Measurements from ENCODE around the gene MYNN. TPM values are rescaled to one million over a fixed set of nuclear protein-coding genes. Genes with fewer than 3 reads are reported as not detected.
"Not testable (repeated sequence)": the region's sequence is repeated elsewhere in the genome, so short reads cannot be mapped to it uniquely, and the experiment has no call there.

Gene MYNN
- total RNA-seq (11.7 and 12.7 TPM in 2 replicates), polyA plus RNA-seq (5.5 and 7.1 TPM in 2 replicates), polyA minus RNA-seq (11.0 and 12.7 TPM in 2 replicates), Bru-seq, nascent RNA (percentile 91 among the genes with signal in this experiment), BruChase-seq, experiment 1, labeled RNA remaining after a 6-hour chase (percentile 65 among the genes with signal in this experiment), BruChase-seq, experiment 2, labeled RNA remaining after a 2-hour chase (percentile 86 among the genes with signal in this experiment)
- 10.6 and 11.2 TPM in 2 replicates for polyA plus RNA-seq (2011; cell fraction: cytosol; rRNA removed)
- 18.9 and 25.3 TPM in 2 replicates for polyA plus RNA-seq (2011; cell fraction: nucleus; rRNA removed)
- polyA plus RNA-seq (2012) = 11.7 and 12.4 TPM in 2 replicates
- polyA minus RNA-seq (2011; cell fraction: cytosol; rRNA and poly(A)+ RNA removed) = 10.3 TPM
- polyA minus RNA-seq (2011; cell fraction: nucleus; rRNA and poly(A)+ RNA removed) = 17.5 and 24.7 TPM in 2 replicates
- long read RNA-seq, full-length matches to known transcripts = 33 of 55 reads
- long read RNA-seq, partial matches to known transcripts = 2 of 55 reads
- long read RNA-seq, other reads (novel, unspliced or antisense) = 20 of 55 reads

- intact Hi-C loops (cut with micrococcal nuclease) = loop anchor here (1.0 to 5.0 kb wide), 6 partner anchors 8 to 626 kb away; partner anchors contain the start of genes GPR160, LRRC34, LRRIQ4 and SEC62
- Histone ChIP-seq H2AFZ (ENCODE audit: low read depth, low read length) (peak within 1 kb of the TSS; percentile 49), H3K27ac (ENCODE audit: insufficient read depth, low read depth, low read length) (peak within 1 kb of the TSS; percentile 94), H3K79me2 (ENCODE audit: control insufficient read depth, insufficient read depth, low read length) (peaks cover 33% of the 10 kb centered on the region), H3K9me1 (replicated peaks; ENCODE audit: control insufficient read depth, extremely low read depth, insufficient read depth, low read length) (no peaks in the 10 kb centered on the region), H3K4me3 (replicated peaks in 1 of 3; ENCODE audit: insufficient read depth in 1 of 3, low read depth in 1 of 3, low read length in 3 of 3) (peak within 1 kb of the TSS; percentile 75 to 94 (median 77)), H3K4me1 (ENCODE audit: control insufficient read depth, extremely low read depth, insufficient read depth, low read length) (peaks cover 13% of the 10 kb centered on the region), H3K36me3 (ENCODE audit: control insufficient read depth in 2 of 2, extremely low read depth in 1 of 2, insufficient read depth in 2 of 2, low read length in 2 of 2) (peaks cover 0 to 9% of the 10 kb centered on the region in 2 experiments), H3K9ac (replicated peaks; ENCODE audit: extremely low read depth, insufficient read depth, low read length) (peak within 1 kb of the TSS; percentile 93), H3K4me2 (ENCODE audit: insufficient read depth, low read length) (peak within 1 kb of the TSS; percentile 98), H4K20me1 (replicated peaks; ENCODE audit: control insufficient read depth, extremely low read depth, insufficient read depth, low read length) (no peaks in the 10 kb centered on the region), H3K9me3 (replicated peaks; ENCODE audit: control insufficient read depth, insufficient read depth, low read length) (no peaks in the 10 kb centered on the region), H3K27me3 (ENCODE audit: control insufficient read depth in 2 of 2, insufficient read depth in 2 of 2, low read length in 2 of 2) (no peaks in the 10 kb centered on the region)
- ChIA-PET POLR2A (interaction anchor here (0.7 to 1.6 kb wide), 2 partner anchors 48 to 626 kb away, joined by 4 to 10 read pairs; no protein-coding TSS in a partner anchor), CTCF (interaction anchor here (0.6 to 1.5 kb wide), 3 partner anchors 9 to 908 kb away, joined by 3 to 5 read pairs (median 4); partner anchors contain the start of gene TERC)
- dilution Hi-C loops (cut with MboI; ENCODE audit: extremely low pct_ligation_motif_present, low sequenced_read_pairs) = no loop called here
- peak; percentile 93 for DNase-seq (ENCODE audit: low read depth, low spot score)
- TSS peak; percentile 91 for BruUV-seq (replicated peaks)
- peak; percentile 92 for TF ChIP-seq POLR2AphosphoS5 (IDR thresholded peaks at IDR 0.05; ENCODE audit: insufficient read depth, low read depth, low read length)
- no peak for TF ChIP-seq GATA2 (IDR thresholded peaks at IDR 0.05; ENCODE audit: insufficient read depth, insufficient read length, low read depth, low read length)
- peak; percentile 4 to 24 for TF ChIP-seq CTCF (IDR thresholded peaks at IDR 0.05; ENCODE audit: extremely low read depth in 1 of 2, insufficient read depth in 1 of 2, low read depth in 1 of 2, low read length in 2 of 2)
- TF ChIP-seq POLR2A (IDR thresholded peaks at IDR 0.05; ENCODE audit: low read depth, low read length) = peak; percentile 95
- FAIRE-seq = peak; percentile 88
Measured at GRCh38 chr3:169772897-169773816, at the start of gene MYNN. Gene MYNN (plus strand): TSS chr3:169773396. CDS start chr3:169774296, 900 bp downstream.

GRCh38 chr3:169731857-169732256 lies 41.3 kb upstream of the MYNN start:
- POLR2A ChIA-PET; FAIRE-seq; H3K79me2 ChIP-seq (ENCODE audit: control insufficient read depth, insufficient read depth, low read length); H3K27ac ChIP-seq (ENCODE audit: insufficient read depth, low read depth, low read length); H3K4me2 ChIP-seq (ENCODE audit: insufficient read depth, low read length); H3K9me3 ChIP-seq (replicated peaks; ENCODE audit: control insufficient read depth, insufficient read depth, low read length); H3K9ac ChIP-seq (replicated peaks; ENCODE audit: extremely low read depth, insufficient read depth, low read length); H3K9me1 ChIP-seq (replicated peaks; ENCODE audit: control insufficient read depth, extremely low read depth, insufficient read depth, low read length); H4K20me1 ChIP-seq (replicated peaks; ENCODE audit: control insufficient read depth, extremely low read depth, insufficient read depth, low read length); H3K4me3 ChIP-seq (replicated peaks in 1 of 3; ENCODE audit: insufficient read depth in 1 of 3, low read depth in 1 of 3, low read length in 3 of 3); dilution Hi-C loops (cut with MboI; ENCODE audit: extremely low pct_ligation_motif_present, low sequenced_read_pairs); H3K36me3 ChIP-seq (ENCODE audit: control insufficient read depth in 2 of 2, extremely low read depth in 1 of 2, insufficient read depth in 2 of 2, low read length in 2 of 2); DNase-seq (ENCODE audit: low read depth, low spot score); H2AFZ ChIP-seq (ENCODE audit: low read depth, low read length); intact Hi-C loops (cut with micrococcal nuclease); H3K4me1 ChIP-seq (ENCODE audit: control insufficient read depth, extremely low read depth, insufficient read depth, low read length); BruUV-seq (replicated peaks): not testable (repeated sequence)
- CTCF ChIA-PET = interaction anchor here (1.2 kb wide), 1 partner anchor 12 kb away, joined by 3 read pairs; no protein-coding TSS in a partner anchor
- peaks cover 3 to 10% of the 10 kb centered on the region in 2 experiments for H3K27me3 ChIP-seq (ENCODE audit: control insufficient read depth in 2 of 2, insufficient read depth in 2 of 2, low read length in 2 of 2)

All from endothelial cell of umbilical vein (primary cell).